GM20000 (cell line): ENCODE measurements around the gene GALNT11.

Experiments used
- DNase-seq: peaks from one replicate; pipeline ENCODE4 v3.0.0; 2012; ENCODE audit warnings: low spot score
- CTCF ChIP-seq: IDR thresholded peaks from 2 replicates; pipeline ENCODE4 v1.5.1; 2012; ENCODE audit warnings: mild to moderate bottlenecking, control low read depth; ENCODE audit errors: extremely low read depth, missing control alignments

The GALNT11 gene

GRCh38 chr7:152085131-152085530 is 59.7 kb downstream of the GALNT11 start:
- TF ChIP-seq CTCF, result no peak

GRCh38 chr7:152086513-152086912 is 61.0 kb downstream of the GALNT11 start:
- no peak for TF ChIP-seq CTCF
- DNase-seq, result no peak

More at GRCh38 chr7:152085131-152085530, 59.7 kb downstream of the GALNT11 start:
- no peak for DNase-seq

GRCh38 chr7:152089183-152089582 is 63.7 kb downstream of the GALNT11 start:
- DNase-seq, result no peak
- TF ChIP-seq CTCF, result no peak

- no peak for DNase-seq
Measured at GRCh38 chr7:152090747-152091146, 65.3 kb downstream of the GALNT11 start.

GRCh38 chr7:152093717-152094116 is 68.2 kb downstream of the GALNT11 start:
- DNase-seq, result no peak
- TF ChIP-seq CTCF, result no peak

More at GRCh38 chr7:152090747-152091146, 65.3 kb downstream of the GALNT11 start:
- TF ChIP-seq CTCF, result no peak

- no peak for TF ChIP-seq CTCF
- DNase-seq, result no peak
Measured at GRCh38 chr7:152095771-152096170, 70.3 kb downstream of the GALNT11 start.

GRCh38 chr7:152097330-152097729 is 71.9 kb downstream of the GALNT11 start:
- TF ChIP-seq CTCF, result no peak
- DNase-seq, result no peak
